Measurements from ENCODE around the gene OR5T2. TPM values are rescaled to one million over a fixed set of nuclear protein-coding genes. Genes with fewer than 3 reads are reported as not detected.
A peak's percentile ranks its signal among the peaks of the same experiment; 100 is the strongest.

OR5T2 gene
- total and polyA plus RNA-seq, 4 experiments from 2014 or later = not detected

DNA sequence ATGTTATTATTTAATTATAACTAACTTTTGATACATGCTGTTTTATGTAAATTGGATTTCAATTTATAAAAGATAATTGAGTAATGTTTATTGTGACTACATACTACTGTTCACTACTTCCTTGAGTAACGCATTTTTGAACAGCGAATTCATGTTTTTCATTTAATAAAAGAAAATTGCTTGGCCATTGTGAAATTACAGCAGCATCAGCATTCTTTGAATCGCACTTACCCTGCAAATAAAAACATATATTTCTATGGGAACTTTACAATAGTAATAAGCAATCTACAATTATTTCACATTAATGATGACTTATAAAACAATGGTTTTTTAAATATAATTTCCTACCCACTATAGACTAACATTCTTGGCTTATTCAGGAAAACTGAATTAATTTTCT lies 37.4 kb downstream of the OR5T2 start:
- no peaks in the 10 kb centered on the region for H3K36me3 ChIP-seq (ENCODE audit: insufficient read depth, low read length)
- Mint-ChIP-seq H3K9me3 (peaks cover 0 to 12% (median 8%) of the 10 kb centered on the region in 8 donors), H3K27me3 (no peaks in the 10 kb centered on the region), H3K4me1 (no peaks in the 10 kb centered on the region), H3K27ac (no peak overlapping the region), H3K36me3 (no peaks in the 10 kb centered on the region), H3K4me3 (no peak overlapping the region)
- no peak overlapping the region for H3K4me3 ChIP-seq (ENCODE audit: low read length in 2 of 2)
- H3K27me3 ChIP-seq (ENCODE audit: insufficient read depth, low read length) = no peaks in the 10 kb centered on the region
- intact Hi-C loops (cut with micrococcal nuclease) = no loop called here
- ChIA-PET POLR2A (ENCODE audit: partially characterized antibody) (no interaction called here), CTCF (ENCODE audit: partially characterized antibody) (no interaction called here)
- H3K27ac ChIP-seq (ENCODE audit: low read depth, low read length) = no peak overlapping the region
- H3K9me3 ChIP-seq (ENCODE audit: control insufficient read depth in 1 of 2, low read length in 2 of 2) = no peaks in the 10 kb centered on the region
- no peaks in the 10 kb centered on the region for H3K4me1 ChIP-seq (ENCODE audit: insufficient read depth, low read length)
- DNase-seq = no peak

DNA sequence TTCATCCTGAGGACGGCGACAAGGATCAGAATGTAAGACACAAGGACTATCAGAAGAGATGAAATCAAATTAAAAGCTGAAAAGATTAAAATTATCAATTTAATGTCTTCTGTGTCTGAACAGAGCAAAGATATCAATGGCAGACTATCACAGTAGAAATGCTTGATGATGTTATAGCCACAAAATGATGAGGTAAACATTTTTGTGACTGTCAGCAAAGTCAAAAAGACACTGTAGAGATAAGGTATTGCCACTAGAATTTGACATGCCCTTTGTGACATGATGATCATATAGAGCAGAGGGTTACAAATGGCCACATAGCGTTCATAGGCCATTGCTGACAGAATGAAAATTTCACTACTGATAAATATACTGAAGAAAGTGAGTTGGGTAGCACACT lies 45.5 kb downstream of the OR5T2 start:
- H3K4me3 ChIP-seq (ENCODE audit: low read length in 2 of 2) = no peak overlapping the region
- Mint-ChIP-seq H3K4me1 (no peaks in the 10 kb centered on the region), H3K4me3 (no peak overlapping the region), H3K36me3 (no peaks in the 10 kb centered on the region), H3K27me3 (no peaks in the 10 kb centered on the region), H3K27ac (peak overlapping the region in 1 of 7 donors; percentile 24), H3K9me3 (peaks cover 0 to 17% (median 13%) of the 10 kb centered on the region in 8 donors)
- POLR2A ChIA-PET (ENCODE audit: partially characterized antibody) = no interaction called here
- no peak overlapping the region for H3K27ac ChIP-seq (ENCODE audit: low read depth, low read length)
- intact Hi-C loops (cut with micrococcal nuclease) = no loop called here
- H3K9me3 ChIP-seq (ENCODE audit: control insufficient read depth in 1 of 2, low read length in 2 of 2) = no peaks in the 10 kb centered on the region
- H3K27me3 ChIP-seq (ENCODE audit: insufficient read depth, low read length) = no peaks in the 10 kb centered on the region
- CTCF ChIA-PET (ENCODE audit: partially characterized antibody) = no interaction called here
- DNase-seq = no peak
- no peaks in the 10 kb centered on the region for H3K36me3 ChIP-seq (ENCODE audit: insufficient read depth, low read length)
- no peaks in the 10 kb centered on the region for H3K4me1 ChIP-seq (ENCODE audit: insufficient read depth, low read length)

DNA sequence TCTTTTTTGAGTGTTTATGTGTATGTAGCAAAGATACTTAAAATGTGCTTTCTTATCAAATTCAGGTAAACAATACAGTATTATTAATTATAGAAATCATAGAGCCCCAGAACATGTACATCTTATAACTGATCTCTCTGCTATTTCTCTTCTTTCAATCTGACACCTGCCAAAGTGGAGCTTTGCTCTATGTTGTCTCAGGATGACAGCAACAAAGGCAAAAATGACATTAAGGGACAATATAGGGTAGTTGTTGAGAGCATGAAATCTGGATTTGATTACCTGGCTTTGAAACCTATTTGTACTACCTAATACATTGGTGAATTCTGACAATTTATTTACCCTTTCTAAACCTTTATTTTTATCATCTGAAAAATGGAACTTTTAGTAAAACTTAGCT lies 50.6 kb downstream of the OR5T2 start:
- no peaks in the 10 kb centered on the region for H3K4me1 ChIP-seq (ENCODE audit: insufficient read depth, low read length)
- Mint-ChIP-seq H3K27ac (no peak overlapping the region), H3K4me1 (no peaks in the 10 kb centered on the region), H3K9me3 (peaks cover 3 to 31% (median 17%) of the 10 kb centered on the region in 8 donors), H3K27me3 (no peaks in the 10 kb centered on the region), H3K4me3 (no peak overlapping the region), H3K36me3 (no peaks in the 10 kb centered on the region)
- ChIA-PET CTCF (ENCODE audit: partially characterized antibody) (no interaction called here), POLR2A (ENCODE audit: partially characterized antibody) (no interaction called here)
- H3K4me3 ChIP-seq (ENCODE audit: low read length in 2 of 2) = no peak overlapping the region
- H3K9me3 ChIP-seq (ENCODE audit: control insufficient read depth in 1 of 2, low read length in 2 of 2) = peaks cover 0 to 8% of the 10 kb centered on the region in 2 donors
- DNase-seq = no peak
- no peaks in the 10 kb centered on the region for H3K27me3 ChIP-seq (ENCODE audit: insufficient read depth, low read length)
- intact Hi-C loops (cut with micrococcal nuclease) = no loop called here
- no peak overlapping the region for H3K27ac ChIP-seq (ENCODE audit: low read depth, low read length)
- no peaks in the 10 kb centered on the region for H3K36me3 ChIP-seq (ENCODE audit: insufficient read depth, low read length)

Other genes starting within 250 kb of the OR5T2 start
- gene OR5F1, start 239.6 kb downstream of the OR5T2 start, total RNA-seq = not detected
- gene OR5F1, start 239.6 kb downstream of the OR5T2 start, polyA plus RNA-seq = not detected
- gene OR5AS1, start 206.6 kb downstream of the OR5T2 start, total RNA-seq = not detected
- gene OR5AS1, start 206.6 kb downstream of the OR5T2 start, polyA plus RNA-seq = not detected
- not detected for gene OR8I2, start 140.9 kb downstream of the OR5T2 start, total RNA-seq
- gene OR8I2, start 140.9 kb downstream of the OR5T2 start, polyA plus RNA-seq = not detected
- gene OR8H2, start 130.6 kb downstream of the OR5T2 start, total RNA-seq = not detected
- gene OR8H2, start 130.6 kb downstream of the OR5T2 start, polyA plus RNA-seq = not detected
- gene OR8H3, start 111.9 kb downstream of the OR5T2 start, total RNA-seq = not detected
- not detected for gene OR8H3, start 111.9 kb downstream of the OR5T2 start, polyA plus RNA-seq
- not detected for gene OR8J3, start 94.1 kb downstream of the OR5T2 start, total RNA-seq
- gene OR8J3, start 94.1 kb downstream of the OR5T2 start, polyA plus RNA-seq = not detected
- gene OR8K5, start 73.9 kb downstream of the OR5T2 start, total RNA-seq = not detected
- not detected for gene OR8K5, start 73.9 kb downstream of the OR5T2 start, polyA plus RNA-seq
- gene OR5J2, start 57.6 kb downstream of the OR5T2 start, total RNA-seq = not detected
- gene OR5J2, start 57.6 kb downstream of the OR5T2 start, polyA plus RNA-seq = not detected
- not detected for gene OR5T3, start 18.0 kb upstream of the OR5T2 start, total RNA-seq
- not detected for gene OR5T3, start 18.0 kb upstream of the OR5T2 start, polyA plus RNA-seq
- gene OR5T1, start 39.9 kb upstream of the OR5T2 start, total RNA-seq = not detected
- gene OR5T1, start 39.9 kb upstream of the OR5T2 start, polyA plus RNA-seq = not detected
- not detected for gene OR8H1, start 58.0 kb upstream of the OR5T2 start, total RNA-seq
- gene OR8H1, start 58.0 kb upstream of the OR5T2 start, polyA plus RNA-seq = not detected
- gene OR8K3, start 80.9 kb upstream of the OR5T2 start, total RNA-seq = not detected
- gene OR8K3, start 80.9 kb upstream of the OR5T2 start, polyA plus RNA-seq = not detected
- not detected for gene OR8K1, start 111.8 kb upstream of the OR5T2 start, total RNA-seq
- not detected for gene OR8K1, start 111.8 kb upstream of the OR5T2 start, polyA plus RNA-seq
- not detected for gene OR8J1, start 120.0 kb upstream of the OR5T2 start, total RNA-seq
- gene OR8J1, start 120.0 kb upstream of the OR5T2 start, polyA plus RNA-seq = not detected
- gene OR8U1, start 141.4 kb upstream of the OR5T2 start, total RNA-seq = not detected
- not detected for gene OR8U1, start 141.4 kb upstream of the OR5T2 start, polyA plus RNA-seq
- not detected for gene OR5AL1, start 178.4 kb upstream of the OR5T2 start, total RNA-seq
- not detected for gene OR5AL1, start 178.4 kb upstream of the OR5T2 start, polyA plus RNA-seq
- not detected for gene OR5M3, start 239.1 kb upstream of the OR5T2 start, total RNA-seq
- gene OR5M3, start 239.1 kb upstream of the OR5T2 start, polyA plus RNA-seq = not detected